Activated gamma-delta T cell treated with anti-CD3 and anti-CD28 coated beads, Interleukin-2, amount 50 U/mL, for 16 hours (primary cell): ENCODE measurements around the gene BPIFB3.

Experiments
- DNase-seq: peaks from one replicate; pipeline ENCODE4 v3.0.0-alpha.2; 2020; ENCODE audit warnings: low read depth

BPIFB3 gene

DNA sequence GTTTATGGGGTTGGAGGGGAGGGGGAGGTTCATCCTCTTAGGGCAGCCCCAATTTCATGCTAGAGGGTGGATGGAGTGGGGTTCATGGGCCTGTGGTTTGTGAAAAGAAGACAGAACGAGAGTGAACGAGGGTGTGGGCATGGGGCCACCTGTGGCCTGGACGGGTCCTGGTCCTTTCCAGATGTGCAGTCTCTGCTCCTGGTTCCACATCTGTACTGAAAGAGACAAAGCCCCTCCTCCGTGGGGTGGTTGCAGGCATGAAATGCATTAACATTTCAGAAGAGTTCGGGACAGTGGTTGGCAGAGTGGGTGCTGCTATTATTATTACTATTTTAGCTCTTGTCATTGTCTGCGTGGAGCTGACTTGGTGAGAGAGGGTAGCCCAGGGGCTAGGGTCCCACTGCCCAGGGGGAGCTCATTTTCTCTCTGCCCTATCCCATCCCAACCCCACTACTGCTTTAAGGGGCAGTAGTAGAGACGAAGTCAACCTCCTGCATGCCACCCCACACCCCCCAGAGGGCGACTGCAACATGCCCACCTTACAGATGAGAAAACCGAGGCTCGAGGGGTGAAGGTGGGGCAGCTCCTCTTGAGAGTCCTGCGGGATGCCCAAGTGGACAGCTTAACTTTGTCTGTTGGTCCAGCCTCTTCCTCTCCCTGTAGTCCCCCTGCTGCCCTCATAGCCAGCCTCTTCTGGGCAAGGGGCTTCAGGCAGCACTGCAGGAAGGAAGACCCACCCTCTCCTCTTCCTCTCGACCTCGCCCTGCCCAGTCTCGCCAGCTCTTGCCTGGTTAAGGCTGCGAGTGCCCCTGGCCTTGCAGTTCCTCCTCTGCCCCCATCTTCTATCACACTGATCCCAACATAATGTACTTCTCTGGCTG is 37.8 kb upstream of the BPIFB3 start:
- DNase-seq, result no peak

- no peak for DNase-seq
Observed at GRCh38 chr20:33016581-33017109, 37.1 kb upstream of the BPIFB3 start.

DNA sequence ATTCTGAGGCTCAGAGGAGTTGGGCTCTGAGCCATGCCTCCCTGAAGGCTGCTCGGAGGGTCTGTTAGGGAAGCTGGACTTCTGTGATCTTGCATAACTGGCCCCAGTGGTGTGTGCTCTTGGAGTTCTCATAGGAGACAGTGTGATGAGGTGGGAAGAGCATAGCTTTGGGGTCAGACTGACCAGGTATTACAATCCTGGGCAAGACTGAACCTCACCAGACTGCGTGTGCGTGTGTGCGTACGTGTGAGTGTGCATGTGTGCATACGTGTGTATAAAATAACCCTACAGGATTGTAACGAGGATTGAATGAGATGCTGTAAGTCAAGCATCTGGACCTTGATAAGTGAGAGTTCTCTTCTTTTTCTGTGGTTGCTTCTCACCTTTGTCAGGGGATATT is 36.2 kb upstream of the BPIFB3 start:
- no peak for DNase-seq

GRCh38 chr20:33018169-33018931 is 35.4 kb upstream of the BPIFB3 start:
- no peak for DNase-seq

- DNase-seq, result no peak
Observed at GRCh38 chr20:33019465-33020277, 34.0 kb upstream of the BPIFB3 start.

- no peak for DNase-seq
Observed at GRCh38 chr20:33020278-33021161, 33.2 kb upstream of the BPIFB3 start.

DNA sequence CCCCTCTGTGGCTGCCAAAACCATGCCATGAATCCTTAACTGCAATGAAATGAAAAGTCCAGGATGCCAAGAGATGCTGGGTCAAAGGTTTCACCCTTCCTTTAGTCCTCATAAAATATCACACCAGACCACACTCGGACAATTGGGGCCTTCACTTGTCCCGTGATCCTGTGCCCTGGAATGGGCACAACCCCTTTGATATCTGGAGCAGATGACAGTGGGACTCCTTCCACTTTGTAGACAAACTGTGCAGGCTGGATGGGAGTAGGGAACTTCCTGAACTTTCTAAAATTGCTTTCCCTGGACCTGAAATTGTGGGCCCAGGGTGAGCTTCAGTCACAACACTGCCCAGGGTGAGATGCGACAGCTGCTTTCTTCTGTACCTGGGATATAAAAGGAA is 31.8 kb upstream of the BPIFB3 start:
- no peak for DNase-seq

- no peak for DNase-seq
Observed at GRCh38 chr20:33022289-33022688, 31.4 kb upstream of the BPIFB3 start.

DNA sequence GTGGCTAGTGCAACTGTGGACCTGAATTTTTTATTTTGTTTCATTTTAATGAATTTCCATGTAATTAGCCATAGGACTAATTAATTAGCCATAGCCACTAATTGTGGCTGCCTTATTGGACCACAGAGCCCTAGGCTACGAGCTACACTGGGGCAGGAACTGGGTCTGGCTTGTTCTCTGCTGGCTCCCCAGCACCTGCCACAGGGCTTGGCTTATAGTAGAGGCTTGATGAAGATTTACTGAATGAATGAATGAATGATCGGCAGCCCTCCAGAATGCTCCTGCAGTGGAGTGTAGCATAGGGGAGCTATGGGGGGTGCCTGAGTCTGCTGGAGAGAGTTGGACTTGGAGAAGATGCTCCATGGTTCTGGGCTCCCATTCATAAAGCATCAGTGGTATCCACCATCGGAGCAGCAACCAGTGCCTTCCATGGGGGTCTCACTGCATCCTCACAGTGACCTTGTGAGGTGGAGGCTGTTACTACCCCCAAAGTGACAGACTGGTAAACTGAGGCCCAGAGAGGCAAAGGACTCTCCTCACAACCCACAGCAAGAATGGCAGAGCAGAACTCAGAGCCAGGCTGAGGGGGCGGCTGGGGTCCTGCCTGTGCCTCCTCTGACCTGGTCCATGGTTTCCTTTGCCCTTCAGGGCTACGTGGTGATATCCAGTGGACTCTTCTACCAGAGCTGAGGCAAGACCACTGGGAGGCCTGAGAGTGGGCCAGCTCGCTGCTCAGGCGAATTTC is 30.8 kb upstream of the BPIFB3 start:
- DNase-seq, result no peak

DNA sequence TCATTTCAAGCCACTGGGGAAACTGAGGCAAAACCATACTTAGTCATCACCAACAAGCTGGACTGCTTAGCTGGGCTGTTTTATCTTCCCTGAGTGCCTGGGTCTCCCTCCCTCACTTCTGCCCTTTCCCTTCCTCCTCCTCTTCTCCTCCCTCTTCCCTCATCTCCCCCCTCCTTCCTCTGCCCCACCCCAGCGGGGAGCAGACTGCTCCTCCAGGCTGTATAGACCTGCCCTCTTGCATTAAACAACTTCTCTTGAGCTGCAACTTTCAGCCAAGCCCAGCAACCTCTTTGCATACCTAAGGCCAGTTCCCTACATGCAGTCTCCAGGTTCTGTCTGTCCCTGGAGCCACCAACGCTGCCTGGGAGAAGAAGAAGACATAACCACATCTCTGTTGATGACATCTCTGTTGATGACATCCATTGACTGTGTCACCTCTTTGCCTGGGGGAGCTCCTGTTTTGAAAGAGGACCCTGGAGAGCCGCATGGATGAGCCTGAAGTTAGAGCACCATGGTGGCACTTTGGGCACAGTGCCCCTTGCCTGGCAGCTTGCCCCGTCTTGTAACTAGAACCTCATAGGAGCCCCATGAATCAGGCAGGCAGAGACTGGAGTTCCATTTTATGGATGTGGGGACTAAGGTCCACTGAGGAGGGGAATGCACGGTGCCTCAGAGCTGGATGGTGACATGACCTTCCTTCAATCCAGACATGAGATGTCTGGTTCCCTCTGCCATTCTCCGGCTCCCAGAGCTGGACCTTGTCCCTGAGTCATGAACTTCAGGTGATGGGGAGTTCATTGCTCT is 30.1 kb upstream of the BPIFB3 start:
- no peak for DNase-seq

DNA sequence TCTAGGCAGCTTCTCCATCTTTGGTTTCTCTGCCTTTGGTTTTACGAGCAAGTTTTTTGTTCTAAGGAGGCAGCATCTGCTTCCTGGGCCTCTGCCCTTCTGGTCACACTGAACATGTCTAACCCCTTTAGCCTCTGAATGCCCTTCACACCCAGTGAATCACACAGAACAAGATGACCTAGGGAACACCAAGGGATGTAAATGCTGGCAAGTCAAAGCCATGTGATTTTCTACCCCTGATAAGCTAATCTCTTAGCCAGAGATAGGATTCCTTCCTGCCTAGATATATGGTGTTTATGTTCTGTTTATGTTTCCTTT is 29.5 kb upstream of the BPIFB3 start:
- DNase-seq, result no peak

GRCh38 chr20:33024609-33025317 is 28.9 kb upstream of the BPIFB3 start:
- DNase-seq, result no peak

DNA sequence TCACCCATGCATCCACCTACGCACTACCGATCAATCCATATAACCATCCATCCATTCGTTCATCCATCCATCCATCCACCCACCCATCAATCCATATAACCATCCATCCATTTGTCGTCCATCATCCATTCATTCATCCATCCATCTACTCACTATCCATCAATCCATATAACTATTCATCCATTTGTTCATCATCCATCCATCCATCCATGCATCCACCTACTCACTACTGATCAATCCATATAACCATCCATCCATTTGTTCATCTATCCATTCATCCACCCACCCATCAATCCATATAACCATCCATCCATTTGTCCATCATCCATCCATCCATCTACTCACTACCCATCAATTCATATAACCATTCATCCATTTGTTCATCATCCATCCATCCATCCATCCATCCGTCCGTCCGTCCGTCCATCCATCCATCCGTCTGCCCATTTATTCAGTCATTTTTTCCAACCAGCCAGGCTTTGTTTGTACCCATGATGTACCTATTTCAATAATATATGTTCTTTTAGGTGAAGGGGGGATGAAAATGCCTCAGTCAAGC is 28.3 kb upstream of the BPIFB3 start:
- DNase-seq, result no peak

DNA sequence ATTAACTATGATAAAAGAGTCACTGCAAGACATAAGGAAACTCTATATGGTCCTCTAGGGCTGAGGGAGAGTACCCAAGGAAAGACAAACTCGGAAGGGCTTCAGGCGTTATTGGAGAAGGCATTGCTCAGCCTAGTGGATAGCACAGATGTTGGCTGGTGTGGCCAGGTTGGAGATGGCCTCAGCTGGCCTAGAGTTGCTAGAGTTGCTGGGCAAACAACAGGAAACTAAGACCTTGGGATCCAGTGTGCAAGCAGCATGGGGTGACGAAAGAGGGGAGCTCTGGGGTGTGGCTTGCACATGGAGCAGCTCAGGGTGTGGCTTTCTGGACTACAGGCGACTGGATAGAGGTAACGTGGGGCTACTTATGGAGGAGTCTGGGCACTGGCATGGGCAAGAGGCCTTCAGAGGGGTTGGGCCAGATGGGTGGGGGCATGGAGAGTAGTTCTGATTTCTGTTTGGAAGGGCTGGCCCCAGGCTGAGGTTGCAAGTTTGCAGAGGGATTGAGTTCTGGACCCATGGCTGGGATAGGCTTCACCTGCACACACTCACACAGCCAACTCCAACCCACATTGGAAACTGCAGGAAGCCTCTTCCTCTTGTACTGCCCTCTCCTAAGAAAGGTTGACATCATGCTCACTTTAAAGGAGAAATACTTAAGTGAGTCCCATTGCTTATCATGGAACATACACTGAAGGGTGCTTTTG is 27.5 kb upstream of the BPIFB3 start:
- DNase-seq, result no peak

DNA sequence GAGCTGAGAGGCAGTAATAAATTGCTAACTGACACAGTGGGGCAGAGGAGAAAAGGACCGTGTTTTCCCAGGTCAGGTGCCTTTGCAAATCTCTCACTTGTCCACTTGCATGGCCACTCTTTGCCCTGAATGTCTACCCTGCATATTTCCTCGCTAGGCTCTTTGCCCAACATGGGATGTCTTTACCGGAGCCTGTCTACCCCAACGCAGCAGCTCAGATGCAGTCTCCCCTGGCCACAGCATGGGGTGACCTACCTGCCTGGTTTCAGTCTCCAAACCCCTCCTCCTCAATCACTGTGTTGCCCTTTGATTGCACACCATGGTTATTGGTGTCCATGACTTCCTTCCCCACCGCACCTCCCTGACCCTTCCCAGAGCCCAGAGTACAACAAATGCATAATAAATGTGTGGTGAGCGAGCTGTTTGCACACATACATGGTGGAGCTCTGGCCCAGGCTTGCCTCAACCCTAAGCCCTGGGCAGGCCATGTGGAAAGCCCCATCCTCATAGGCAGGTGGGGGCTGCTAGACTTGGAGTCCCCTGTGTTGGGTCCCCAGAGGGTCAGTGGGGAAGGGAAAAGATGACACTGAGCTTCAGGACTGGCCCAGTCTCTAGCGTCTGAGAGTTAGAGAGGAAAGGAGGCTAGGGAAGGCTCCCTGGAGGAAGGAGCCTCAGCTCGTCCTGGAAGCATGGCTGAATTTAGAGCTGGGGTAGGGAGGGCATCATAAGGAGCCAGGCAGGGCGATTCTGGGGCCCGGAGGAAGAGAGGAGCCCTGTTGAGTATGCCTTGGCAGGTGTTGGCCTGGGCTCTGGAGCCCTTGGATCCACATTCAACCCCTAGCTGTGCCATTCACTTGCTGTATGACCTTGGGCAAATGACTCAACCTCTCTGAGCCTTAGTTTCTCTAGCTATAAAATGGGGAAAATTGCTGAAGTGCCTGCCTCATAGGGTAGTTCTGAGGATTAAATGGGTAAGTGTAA is 26.6 kb upstream of the BPIFB3 start:
- DNase-seq, result no peak

- no peak for DNase-seq
Observed at GRCh38 chr20:33027769-33028751, 25.6 kb upstream of the BPIFB3 start.
